Hippocampal formation (tissue), 2 donors: Measurements from ENCODE around the gene FAM174C.
"Not testable (repeated sequence)": the region's sequence is repeated elsewhere in the genome, so short reads cannot be mapped to it uniquely, and the experiment has no call there.

ENCODE experiments used
- DNase-seq, 2 donors: peaks; one replicate each; lab custom pipeline; 2025; lab: John Stamatoyannopoulos, UW

Gene FAM174C

DNA sequence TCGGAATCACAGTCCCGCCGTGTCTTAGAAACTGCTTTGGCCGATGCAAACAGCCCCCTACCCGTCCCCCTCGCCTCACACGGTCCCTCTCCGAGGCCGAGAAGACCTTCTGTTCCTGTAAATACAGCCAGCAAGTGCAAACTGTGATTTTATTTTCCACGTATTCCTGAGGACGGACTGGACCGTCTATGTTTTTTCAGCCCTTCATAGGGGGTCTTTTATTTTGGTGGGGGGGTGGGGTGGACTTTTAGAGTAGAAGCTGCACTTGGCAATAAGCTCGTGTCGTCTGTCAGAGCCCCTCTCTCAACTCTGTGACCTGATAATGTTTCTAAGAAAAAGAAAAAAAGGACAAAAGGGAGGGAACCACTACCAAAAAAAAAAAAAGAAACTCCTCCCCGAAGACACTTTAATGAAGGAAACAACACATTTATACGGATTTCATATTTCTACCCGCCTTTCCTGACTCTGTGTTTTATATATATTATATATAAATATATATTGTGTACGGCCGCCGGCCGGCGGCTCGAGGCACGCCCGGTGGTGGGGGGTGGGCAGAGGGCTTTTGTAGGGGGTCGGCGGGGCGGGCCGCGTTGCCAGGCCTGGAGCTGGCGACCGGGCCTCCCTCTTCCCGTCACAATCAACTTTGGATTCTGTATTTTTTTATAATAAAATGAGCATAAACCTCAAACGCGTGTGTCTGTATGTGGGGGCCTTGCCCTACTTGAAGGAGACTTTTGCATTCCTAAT, 25.6 kb downstream of the FAM174C start:
- no peak for DNase-seq

DNA sequence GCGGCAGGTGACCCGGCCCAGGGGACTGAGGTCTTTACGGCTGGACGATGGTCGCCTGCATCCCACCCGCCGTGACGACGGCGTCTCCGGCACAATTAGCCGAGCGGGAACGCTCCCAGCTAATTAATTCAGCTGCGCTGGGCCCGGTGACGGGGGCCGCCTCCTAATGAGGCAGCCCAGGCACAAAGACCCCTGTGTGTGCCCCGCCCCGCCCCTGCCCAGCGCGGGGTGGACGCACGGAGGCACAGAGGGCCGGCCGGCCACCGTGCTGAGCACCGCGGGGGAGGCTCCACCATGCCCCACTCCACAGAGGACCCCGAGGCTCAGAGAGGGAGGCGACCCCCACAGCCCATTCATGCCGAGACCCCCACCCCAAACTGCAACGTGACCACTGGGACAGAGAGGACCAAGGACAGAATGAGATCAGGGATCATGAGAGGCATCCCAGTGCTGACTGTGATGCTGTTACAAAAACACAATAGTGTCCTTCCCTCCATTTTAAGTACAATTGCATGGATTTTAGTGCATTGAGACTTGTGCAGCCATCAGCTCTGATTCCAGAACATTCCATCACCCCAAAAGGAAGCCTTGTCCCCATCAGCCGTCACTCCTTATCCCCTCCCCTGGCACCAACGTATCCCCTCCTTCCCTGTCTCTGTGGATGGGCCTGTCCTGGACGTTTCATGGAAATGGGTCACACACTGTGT, 27.4 kb downstream of the FAM174C start:
- peak; percentile 47 to 69 for DNase-seq

DNA sequence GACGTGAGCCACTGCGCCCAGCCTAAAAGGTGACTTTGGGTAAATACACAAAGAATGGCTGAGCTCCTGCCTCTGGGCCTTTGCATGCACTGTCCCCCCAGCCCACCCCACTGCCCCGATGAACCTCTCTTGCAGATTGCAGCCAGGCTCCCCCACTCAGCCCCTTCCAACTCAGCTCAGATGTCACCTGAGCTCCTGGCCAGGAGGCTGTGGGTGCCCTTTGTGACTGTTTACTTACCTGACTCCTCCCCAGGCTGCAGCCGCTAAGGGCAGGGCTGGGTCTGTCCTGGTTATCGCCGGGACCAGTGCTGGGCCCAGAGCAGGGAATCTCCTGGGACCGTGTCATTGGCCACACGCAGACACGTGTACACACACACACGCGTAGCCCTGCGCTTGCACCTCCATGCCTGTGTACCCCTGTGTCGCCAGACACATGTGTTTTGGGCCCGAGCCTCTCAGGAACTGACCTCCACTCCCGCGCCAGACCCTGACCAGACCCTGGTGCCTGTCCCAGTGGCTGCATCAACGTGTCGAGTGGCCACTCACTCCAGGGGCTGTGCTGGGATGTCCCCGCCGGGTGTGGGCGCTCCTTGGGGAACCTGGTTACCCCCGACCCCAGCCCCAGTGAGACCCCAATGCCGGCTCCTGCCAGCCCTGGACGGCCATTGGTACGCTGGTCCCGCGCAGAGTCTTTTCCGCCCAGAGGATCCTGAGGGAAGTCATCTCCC, 29.0 kb downstream of the FAM174C start:
- DNase-seq = no peak

DNA sequence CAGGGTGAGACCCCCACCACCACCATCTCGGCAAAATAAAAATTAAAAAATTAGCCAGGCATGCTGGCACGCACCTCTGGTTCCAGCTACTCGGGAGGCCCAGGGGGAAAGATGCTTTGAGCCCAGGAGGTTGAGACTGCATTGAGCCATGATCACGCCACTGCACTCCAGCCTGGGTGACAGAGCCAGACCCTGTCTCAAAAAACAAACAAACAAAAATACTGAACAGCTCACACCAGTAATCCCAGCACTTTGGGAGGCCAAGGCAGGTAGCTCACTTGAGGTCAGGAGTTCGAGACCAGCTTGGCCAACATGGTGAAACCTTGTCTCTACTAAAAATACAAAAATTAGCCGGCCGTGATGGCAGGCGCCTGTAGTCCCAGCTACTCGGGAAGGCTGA, 30.0 kb downstream of the FAM174C start:
- DNase-seq = not testable (repeated sequence)

DNA sequence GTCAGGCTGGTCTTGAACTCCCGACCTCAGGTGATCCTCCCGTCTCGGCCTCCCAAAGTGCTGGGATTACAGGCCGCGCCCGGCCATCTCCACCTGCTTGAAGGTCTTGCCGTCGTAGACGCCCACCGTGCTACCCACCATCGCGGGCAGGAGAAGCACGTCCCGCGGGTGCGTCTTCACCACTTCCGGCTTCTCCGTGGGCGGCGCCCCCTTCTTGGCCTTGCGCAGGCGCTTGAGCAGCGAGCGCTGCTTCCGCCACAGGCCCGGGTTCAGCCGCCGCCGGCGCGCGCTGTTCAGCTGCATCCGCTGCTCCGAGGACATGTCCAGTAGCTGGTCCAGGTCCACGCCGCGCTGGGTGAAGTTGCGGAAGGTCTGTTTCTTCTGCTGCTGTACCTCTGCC, 32.0 kb downstream of the FAM174C start:
- no peak for DNase-seq

DNA sequence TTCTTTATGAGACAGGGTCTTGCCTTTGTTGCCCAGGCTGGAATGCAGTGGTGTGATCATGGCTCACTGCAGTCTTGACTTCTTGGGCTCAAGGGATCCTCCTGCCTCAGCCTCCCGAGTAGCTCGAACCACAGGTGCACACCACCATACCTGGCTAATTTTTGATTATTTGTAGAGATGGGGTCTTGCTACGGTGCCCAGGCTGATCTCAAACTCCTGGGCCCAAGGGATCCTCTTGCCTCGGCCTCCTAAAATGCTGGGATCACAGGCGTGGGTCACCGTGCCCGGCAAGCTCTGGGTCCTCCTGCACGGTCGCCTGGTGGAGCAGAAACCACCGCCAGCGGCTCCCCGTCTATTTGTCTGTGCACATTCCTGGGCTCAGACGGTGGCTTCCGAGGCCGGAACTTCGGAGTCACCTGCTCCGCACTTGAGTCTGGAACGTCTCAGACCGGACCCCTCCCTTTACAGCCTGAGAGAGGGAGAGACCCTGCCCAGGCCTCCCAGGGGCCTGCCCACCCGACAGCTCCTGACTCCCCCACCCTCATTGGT, 32.5 kb downstream of the FAM174C start:
- no peak for DNase-seq

DNA sequence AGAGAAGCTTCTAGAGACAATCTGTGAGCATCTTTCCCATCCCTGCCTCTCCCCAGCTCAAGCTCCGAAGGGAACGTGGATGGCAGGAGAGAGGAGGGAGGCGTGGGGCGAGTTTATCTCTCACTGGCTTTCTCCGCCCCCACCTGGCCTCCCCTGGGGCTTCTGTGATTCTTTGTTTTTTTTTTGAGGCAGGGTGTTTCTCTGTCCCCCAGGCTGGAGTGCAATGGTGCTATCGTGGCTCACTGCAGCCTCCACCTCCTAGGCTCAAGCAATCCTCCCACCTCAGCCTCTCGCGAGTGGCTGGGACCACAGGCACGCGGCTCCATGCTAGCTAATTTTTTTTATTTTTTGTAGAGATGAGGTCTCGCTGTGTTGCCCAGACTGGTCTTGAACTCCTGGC, 33.4 kb downstream of the FAM174C start:
- DNase-seq = no peak

DNA sequence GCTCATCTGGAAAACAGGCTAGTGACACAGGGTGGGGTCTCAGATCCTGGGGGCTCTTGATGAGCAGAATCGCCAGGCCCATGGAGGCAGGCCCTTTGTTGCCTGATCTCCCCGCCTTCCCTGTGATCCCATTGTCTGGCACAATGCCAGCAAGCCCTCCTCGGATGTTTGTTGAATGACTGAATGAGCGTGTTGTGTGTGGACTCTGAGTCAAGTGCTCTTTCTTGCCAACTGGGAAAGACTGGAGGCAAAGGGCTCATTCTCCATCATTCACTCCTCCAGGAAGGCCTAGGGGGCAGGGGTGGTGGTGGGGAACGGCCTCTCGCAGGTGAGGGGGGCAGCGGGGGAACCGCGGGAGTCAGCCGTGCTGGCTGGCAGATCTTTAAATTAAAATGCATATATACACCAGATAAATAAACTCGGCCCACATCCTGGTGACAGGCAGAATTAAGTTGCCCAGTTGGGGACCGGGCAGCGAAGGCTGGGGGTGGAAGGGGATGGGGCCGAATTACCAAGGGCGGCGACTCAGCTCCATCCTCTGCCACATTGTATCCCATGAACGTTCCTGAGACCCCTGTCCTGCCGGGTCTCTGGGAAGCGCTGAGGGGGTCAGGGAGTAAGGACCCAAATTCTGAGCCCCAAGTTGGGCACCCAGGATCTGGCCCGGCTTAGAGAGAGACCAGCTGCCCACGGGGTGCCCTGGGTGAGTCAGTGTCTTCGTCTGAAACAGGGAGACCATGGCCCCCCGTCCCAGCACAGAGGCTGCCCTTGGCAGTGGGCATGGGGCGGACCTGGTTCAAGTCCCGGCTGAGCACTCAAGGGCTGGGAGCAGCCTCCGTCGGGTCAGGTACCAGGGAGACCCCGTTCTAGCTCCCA, 34.9 kb downstream of the FAM174C start:
- DNase-seq = no peak

DNA sequence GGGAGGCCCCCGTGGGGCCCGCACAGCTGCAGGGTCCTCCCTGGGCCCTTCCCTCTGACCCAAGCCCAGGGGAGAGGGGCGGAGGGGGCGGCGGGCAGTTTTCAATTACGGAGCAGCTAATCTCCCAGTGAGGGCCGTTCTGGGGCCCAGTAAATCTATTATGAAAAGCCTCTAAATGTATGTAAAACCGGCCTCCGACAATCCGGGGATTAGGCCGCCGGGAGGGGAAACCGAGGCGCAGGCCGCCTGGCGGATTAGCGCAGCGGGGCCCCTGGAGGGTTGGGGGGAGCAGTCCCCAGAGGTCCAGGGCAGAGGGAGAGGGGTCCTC, 35.5 kb downstream of the FAM174C start:
- DNase-seq = no peak

DNA sequence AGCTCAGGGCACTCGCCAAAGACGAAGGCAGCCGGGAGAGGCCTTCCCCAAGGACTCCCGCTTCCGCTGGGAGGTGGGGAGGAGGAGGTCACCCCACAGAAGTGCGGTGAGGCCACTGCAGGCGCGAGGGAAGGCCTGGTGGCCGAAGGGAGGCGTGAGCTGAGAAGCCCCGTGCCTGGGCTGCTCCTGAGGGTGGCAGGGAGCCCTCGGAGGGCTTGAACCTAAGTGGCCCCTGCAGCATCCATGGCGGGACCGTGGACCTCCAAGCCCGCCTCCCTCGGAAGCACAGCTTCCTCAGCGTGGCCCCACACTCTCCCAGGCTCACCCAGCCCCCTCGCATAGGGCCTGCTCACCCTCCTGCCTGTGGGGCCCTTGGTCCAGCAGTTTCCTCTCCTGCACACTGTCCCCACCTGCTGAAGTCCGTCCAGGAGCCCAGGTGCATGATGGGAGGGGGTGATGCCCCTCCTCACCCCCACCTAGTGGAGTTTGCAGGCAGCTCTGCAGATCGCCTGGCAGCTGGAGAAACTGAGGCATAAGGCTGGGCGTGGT, 36.3 kb downstream of the FAM174C start:
- DNase-seq = no peak

DNA sequence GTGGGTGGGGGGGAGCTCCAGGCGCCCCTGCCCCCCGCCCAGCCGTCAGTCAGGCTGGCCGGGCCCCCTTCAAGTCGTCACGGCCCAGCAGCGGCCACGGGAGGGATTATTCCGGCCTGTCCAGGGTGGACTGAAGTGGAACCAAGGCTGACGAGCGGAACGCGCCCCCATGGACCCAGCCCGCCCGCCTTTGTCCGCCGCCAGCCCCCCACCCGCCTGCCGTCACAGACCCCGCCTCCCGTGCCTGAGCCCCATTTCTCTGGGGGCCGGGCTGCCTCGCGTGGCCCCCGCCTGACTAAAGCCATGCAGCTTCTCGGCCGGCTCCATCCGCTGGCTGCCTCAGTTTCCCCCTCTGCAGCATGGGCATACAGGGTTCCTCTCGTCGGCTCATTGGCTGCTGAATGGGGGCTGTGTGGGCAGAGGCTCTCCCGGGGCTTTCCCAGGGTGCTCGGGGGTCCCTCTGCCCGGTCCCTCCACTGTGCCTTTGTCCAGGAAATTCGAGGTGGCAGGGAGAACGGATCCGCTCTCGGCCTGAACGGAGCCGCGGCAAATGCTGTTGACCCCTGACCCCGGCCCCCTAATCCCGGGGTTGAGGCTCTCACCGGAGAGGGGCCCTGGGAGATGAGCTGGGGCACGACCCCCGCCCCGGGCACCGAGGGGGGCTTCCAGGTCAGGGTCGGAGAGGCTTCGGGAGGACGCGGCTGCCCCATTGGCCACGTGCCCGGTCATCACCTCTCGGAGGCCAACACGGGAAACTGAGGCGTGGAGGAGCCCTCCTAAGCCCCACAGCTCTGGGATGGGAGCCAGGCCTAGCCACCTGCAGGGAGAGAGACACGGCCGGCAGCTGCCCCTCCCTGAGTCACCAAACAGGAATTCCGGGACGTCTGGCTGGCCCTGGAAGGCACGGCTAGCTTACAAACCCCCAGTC, 37.7 kb downstream of the FAM174C start:
- no peak for DNase-seq

DNA sequence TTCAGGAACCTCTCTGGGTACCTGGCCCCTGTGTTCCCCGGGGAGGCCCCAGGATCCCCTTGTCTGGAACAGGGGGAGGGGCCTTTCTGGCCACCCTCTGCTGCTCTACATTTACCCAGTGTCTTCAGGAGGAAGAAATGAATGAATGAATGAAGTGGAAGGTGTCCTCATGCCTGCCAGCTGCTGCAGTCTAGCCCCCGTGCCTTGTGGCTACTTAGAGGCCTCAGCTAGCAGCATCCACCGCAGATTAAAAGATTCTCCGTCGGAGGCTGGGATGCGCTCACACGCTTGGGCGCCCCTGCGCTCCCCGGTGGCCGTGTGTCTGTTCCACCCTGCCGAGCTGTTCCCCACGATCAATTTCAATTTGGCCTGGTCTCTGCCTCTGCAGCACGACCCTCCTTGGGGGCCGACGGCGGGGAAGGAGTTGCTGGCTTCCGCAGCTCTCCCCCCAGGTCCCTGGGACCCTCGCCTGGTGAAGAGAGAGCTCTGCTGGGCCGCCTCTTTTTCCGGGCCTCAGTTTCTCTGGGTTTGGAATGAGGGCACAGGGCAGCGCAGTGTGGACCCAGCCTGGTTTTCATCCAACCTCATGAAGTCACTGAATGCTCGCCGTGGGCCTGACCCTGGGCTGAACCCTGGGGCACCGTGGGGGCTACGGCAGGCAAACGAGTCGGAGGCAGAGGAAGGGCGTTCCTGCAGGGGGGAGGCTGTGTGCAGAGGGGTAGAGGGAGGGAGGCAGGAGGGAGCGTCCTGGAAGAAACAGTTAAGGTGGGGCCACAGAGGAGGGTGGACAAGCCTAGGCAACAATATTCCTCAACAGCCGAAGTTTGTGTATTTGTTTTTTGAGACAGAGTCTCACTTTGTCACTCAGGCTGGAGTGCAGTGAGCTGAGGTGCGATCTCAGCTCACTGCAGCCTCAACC, 38.6 kb downstream of the FAM174C start:
- DNase-seq = no peak

DNA sequence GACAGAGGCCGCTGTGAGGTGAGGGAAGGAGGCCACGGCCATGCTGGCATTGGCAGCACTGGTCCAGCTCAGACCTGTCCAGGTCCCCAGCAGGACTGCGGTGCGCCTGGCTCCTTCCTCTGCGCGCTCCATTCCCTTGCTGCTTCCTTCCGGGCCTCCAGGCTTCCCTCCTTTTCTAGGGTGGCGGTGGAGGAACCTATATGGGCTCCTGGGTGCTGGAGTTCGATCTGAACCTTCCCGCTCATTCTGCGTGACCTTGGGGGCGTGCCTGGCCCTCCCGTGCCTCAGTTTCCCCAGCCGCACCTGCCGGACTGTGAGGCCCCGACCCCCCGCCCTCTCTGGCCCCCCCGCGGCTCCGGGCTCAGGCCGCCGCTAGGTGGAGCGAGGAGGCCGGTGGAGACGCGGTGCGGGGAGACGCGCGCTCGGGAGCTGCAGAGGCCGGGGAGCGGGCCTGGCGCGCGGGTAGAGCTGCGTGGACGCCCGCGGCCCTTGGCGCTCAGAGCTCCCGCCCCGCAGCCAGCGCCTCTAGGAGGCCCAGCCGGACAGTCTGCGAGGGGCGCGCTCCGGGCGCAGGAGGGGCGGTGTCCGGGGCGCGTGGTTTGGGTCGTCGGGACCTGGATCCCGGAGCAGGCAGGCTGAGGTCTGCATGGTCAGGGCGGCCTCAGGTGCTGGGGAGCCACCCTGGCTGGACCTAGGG, 40.3 kb downstream of the FAM174C start:
- peak; percentile 56 for DNase-seq

DNA sequence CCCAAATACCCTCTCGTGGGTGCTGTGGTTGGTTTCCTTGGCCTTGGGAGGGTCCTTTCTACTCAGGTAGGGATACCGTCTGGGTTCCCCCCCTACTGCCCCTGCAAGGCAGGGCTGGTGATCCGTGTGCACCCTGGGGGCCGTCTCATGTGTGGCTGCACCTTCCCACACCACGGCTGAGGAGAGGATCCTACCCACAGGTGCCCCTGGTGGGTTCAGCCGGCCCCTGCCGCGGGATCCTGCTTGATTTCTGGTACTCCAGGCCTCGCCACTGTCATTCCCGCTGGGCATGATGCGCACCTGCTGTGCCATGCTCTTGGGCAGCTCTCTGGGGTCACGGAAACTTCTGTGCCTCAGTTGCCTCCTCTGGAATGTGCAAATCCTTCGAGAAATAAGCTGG, 41.1 kb downstream of the FAM174C start:
- DNase-seq = no peak

DNA sequence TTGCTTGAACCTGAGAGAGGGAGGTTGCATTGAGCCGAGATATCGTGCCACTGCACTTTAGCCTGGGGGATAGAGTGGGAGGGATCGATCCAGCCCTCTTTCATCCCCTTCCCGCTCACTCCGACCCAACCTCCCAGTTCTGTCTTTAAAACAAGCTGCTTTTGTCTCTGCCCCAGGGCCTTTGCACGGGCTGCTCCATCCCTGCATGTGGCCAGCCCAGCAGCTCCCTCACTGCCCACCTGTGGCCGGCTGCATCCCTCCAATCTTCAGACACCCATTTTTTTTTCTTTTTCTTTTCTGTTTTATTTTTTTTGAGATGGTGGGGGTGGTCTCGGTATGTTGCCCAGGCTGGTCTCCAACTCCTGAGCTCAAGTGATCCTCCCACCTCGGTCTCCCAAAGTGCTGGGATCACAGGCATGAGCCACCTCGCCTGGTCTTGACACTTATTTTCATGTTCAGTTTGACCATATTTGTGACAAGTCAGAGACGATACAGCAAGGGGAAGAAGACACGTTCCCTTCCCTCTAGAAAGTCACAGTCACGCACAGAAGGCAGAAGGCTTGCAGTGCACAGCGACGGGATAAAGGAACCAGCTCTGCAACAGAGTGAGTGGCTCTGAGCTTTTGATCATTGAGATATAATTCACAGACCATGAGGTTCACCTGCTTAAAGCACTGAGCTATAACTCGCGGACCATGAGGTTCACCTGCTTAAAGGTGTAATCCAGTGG, 42.1 kb downstream of the FAM174C start:
- DNase-seq = no peak

DNA sequence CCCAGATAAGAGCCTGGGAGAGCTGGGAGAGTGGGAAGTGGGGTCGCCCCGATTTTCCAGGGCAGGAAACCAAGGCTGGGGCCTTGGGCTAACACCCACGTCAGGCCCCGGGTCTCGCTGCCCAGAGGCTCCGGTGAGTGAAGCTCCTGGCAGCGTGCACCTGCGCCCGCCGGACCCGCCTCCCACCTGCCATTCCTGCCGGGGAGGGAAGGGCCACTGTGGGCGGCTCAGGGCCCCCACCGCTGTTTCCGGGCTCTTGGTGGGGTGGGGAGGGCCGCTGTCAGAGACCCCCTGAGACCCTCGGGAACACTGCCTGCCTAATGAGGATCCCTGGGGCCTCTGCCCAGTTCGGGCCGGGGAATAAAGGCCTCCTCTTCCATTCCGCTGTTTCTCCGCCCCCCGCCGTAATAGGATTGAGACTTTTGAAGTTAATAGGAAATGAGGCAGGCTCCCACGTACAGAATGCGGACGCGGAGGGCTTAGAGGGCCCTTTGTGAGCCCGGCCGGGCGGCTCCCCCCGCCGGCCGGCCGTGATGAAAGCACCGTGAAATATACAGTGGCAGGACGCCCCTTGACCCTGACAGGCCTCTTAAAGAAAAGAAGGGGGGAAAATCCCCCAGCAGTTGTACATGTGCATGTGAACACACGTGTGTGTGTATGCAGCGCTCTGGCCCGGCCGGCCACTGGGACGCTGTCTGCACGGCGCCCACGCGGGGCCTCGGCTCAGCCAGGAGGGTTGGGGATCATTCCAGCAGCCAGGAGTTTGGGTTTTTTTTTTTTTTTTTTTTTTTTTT, 43.5 kb downstream of the FAM174C start:
- no peak for DNase-seq

DNA sequence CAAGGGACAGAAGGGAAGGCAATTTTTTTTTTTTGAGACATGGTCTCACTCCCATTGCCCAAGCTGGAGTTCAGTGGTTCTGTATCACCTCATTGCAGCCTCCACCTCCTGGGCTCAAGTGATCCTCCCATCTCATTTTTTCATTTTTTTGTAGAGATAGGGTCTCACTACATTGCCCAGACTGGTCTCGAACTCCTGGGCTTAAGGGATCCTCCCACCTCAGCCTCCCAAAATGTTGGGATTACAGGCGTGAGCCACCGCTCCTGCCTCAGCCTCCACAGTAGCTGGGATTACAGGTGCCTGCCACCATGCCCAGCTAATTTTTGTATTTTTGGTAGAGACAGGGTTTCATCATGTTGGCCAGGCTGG, 44.9 kb downstream of the FAM174C start:
- not testable (repeated sequence) for DNase-seq
